Muscle layer of colon (tissue), 2 donors: ENCODE measurements around the gene CUBN.

Experiments
- H3K27ac ChIP-seq: one replicate; pipeline ENCODE4 v1.7.0; 2013; ENCODE audit warnings: low read depth, mild to moderate bottlenecking, low read length, moderate library complexity
- H3K27me3 ChIP-seq, 2 donors: one replicate each; pipeline ENCODE4 v1.7.0; 2013; ENCODE audit warnings: low read length in 2 of 2, mild to moderate bottlenecking in 2 of 2; ENCODE audit not compliant: insufficient read depth in 2 of 2, control insufficient read depth in 1 of 2
- H3K36me3 ChIP-seq: one replicate; pipeline ENCODE4 v1.7.0; 2013; ENCODE audit warnings: mild to moderate bottlenecking, low read length; ENCODE audit not compliant: insufficient read depth
- H3K4me1 ChIP-seq: one replicate; pipeline ENCODE4 v1.7.0; 2013; ENCODE audit warnings: mild to moderate bottlenecking, low read length; ENCODE audit not compliant: insufficient read depth
- H3K4me3 ChIP-seq, 2 donors: one replicate each; pipeline ENCODE4 v1.7.0; 2013; ENCODE audit warnings: low read length in 2 of 2, low read depth in 1 of 2, mild to moderate bottlenecking in 1 of 2, moderate library complexity in 1 of 2
- H3K9ac ChIP-seq: one replicate; pipeline ENCODE4 v1.7.0; 2013; ENCODE audit warnings: low read length
- H3K9me3 ChIP-seq: one replicate; pipeline ENCODE4 v1.7.0; 2013; ENCODE audit warnings: mild to moderate bottlenecking, low read length
- donor health status: abdominal sarcoma.
- donor health status: Adenocarcinoma of cecum.

CUBN gene

DNA sequence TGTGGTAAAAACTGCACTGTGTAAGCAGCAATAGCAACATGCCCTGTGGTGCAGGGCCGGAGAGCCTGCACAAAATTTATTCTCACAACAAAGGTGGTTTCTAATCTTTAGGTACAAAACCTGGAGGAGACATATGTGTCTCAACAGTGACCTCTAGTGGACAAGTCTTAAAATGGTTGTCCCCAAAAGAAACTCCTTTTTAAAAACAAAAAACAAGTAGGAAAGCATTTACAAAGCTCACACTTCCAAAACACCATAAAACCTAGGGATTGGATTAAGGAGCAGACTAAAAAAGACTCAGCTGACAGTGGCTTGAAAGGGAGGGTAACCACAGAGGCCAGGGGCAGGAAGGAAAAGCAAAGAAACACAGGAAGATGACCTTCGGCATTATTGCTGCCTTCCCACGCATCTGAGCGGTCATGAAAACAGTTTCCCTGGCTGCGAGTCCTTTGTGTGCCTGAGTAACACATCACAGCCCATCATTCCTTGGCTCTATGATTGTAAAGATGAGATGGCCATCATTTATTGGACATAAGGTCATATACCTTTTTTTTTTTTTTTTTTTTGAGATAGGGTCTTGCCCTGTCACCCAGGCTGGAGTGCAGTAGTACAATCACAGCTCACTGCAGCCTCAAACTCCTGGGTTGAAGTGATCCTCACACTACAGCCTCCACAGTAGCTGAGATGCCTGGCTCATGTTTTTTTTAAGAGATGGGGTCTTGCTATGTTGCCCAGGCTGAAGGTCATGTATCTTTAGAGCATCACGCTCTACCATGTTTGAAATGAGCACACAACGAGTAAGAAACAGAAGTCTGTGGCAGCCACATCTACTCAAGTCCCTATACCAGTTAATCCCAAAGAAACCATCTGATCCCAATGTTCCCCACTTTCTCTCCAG is 351.9 kb downstream of the CUBN start:
- Histone ChIP-seq H3K36me3 (peaks cover 9% of the 10 kb centered on the region), H3K4me1 (no peaks in the 10 kb centered on the region), H3K27me3 (no peaks in the 10 kb centered on the region), H3K9me3 (no peaks in the 10 kb centered on the region), H3K27ac (no peak overlapping the region), H3K4me3 (no peak overlapping the region), H3K9ac (no peak overlapping the region)

DNA sequence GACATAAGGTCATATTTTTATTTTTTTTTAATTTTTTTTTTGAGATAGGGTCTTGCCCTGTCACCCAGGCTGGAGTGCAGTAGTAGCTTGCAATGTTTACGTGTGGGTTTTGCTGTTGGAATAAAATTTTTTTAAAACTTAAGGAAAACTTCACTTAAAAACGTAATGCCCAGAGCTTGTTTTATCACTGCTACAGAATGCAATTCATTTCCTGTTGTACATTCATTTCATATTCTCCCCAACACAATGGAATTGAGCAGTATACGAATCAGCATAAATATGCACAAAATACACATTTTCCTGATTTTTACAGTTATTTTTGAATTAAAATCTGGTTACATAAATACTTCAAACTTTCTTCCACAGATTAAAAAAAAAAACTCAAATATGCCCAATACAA is 352.7 kb downstream of the CUBN start:
- H3K4me1 ChIP-seq: no peaks in the 10 kb centered on the region
- H3K36me3 ChIP-seq: peaks cover 9% of the 10 kb centered on the region
- H3K27me3 ChIP-seq: no peaks in the 10 kb centered on the region
- H3K9me3 ChIP-seq: no peaks in the 10 kb centered on the region
- H3K9ac ChIP-seq: no peak overlapping the region
- H3K27ac ChIP-seq: no peak overlapping the region
- no peak overlapping the region for H3K4me3 ChIP-seq
